Activated CD8-positive, alpha-beta T cell treated with anti-CD3 and anti-CD28 coated beads, Interleukin-2, amount 10 ng/mL, durations not matched to agents 7 days and 5 days (primary cell): ENCODE measurements around the gene ARIH1. TPM values are rescaled to one million over a fixed set of nuclear protein-coding genes. Genes with fewer than 3 reads are reported as not detected.

ENCODE experiments used
- ATAC-seq: fragments of 150-1000 bp; cut with Tn5 transposase; one replicate; pipeline ENCODE4 v1.10.0; 2021; ENCODE audit warnings: moderate library complexity
- CTCF ChIA-PET: fragments of 350-600 bp; sonication (Branson Sonifier 250); formaldehyde crosslinking; loops from one replicate; lab custom pipeline; 2021; ENCODE audit warnings: antibody characterized with exemption; lab: Charles Lee
- POLR2A ChIA-PET: fragments of 350-600 bp; sonication (Branson Sonifier 250); formaldehyde crosslinking; loops from one replicate; lab custom pipeline; 2021; ENCODE audit warnings: antibody characterized with exemption; lab: Charles Lee
- DNase-seq: peaks from one replicate; pipeline ENCODE4 v3.0.0-alpha.2; 2020
- H3K27ac Mint-ChIP-seq: one replicate; pipeline ENCODE4 v1.8.0; 2021; ENCODE audit warnings: mild to moderate bottlenecking, mixed read lengths
- H3K27me3 Mint-ChIP-seq: one replicate; pipeline ENCODE4 v1.8.0; 2021; ENCODE audit warnings: low read depth, mixed read lengths
- H3K36me3 Mint-ChIP-seq: one replicate; pipeline ENCODE4 v1.8.0; 2021; ENCODE audit warnings: low read depth, mixed read lengths
- H3K4me1 Mint-ChIP-seq: one replicate; pipeline ENCODE4 v1.8.0; 2021; ENCODE audit warnings: low read depth, mixed read lengths
- H3K4me3 Mint-ChIP-seq: one replicate; pipeline ENCODE4 v1.8.0; 2021; ENCODE audit warnings: mild to moderate bottlenecking, mixed read lengths
- H3K9me3 Mint-ChIP-seq: one replicate; pipeline ENCODE4 v1.8.0; 2022; ENCODE audit warnings: mixed read lengths; ENCODE audit not compliant: insufficient read depth
- total RNA-seq, 2 experiments: library from RNA; stranded (reverse); gene quantifications; one replicate each; pipeline ENCODE4 v1.2.3, GENCODE V29; 2021

The ARIH1 gene
- total RNA-seq, 2 experiments from 2014 or later: 110 to 119 TPM

DNA sequence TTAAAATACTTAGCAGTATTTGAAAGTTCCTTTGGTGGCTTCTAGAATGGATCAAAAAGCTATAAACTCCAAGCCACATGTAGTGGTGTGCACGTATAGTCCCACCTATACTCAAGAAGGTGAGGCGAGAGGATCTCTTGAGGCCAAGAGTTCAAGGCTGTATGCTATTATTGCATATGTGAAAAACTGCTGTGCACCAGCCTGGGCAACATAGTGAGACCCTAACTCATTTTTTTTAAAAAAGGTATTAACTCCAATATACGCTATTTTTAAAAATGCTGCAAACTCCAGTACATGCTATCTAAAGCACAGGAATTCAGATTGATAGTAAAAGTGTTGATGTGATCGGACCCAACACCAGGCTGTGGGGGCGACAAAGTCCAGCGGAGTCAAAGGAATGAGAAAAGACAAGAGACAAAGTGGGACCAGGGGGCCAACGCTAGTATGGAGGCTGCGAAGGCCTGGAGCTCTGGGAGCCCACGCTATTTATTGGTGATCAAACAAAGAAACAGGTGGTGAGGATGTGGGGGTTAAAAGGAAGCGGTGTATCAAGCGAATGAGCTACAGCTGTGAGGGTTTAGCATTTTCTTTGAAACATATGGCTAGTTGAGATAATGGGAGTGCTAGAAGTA is 66.6 kb downstream of the ARIH1 start:
- ATAC-seq (no peak), DNase-seq (no peak)
- Mint-ChIP-seq H3K27me3 (no peaks in the 10 kb centered on the region), H3K9me3 (peaks cover 16% of the 10 kb centered on the region), H3K4me3 (no peak overlapping the region), H3K27ac (no peak overlapping the region), H3K36me3 (peaks cover 36% of the 10 kb centered on the region), H3K4me1 (peaks cover 6% of the 10 kb centered on the region)
- CTCF ChIA-PET: no interaction called here
- POLR2A ChIA-PET: no interaction called here

GRCh38 chr15:72541674-72542073 is 67.5 kb downstream of the ARIH1 start:
- DNase-seq (no peak), ATAC-seq (no peak)
- Mint-ChIP-seq H3K4me1 (no peaks in the 10 kb centered on the region), H3K27me3 (no peaks in the 10 kb centered on the region), H3K27ac (no peak overlapping the region), H3K36me3 (peaks cover 40% of the 10 kb centered on the region), H3K4me3 (no peak overlapping the region), H3K9me3 (peaks cover 16% of the 10 kb centered on the region)
- POLR2A ChIA-PET: interaction anchor here (0.7 kb wide), 1 partner anchor 560 kb away, joined by 3 read pairs; no protein-coding TSS in a partner anchor
- CTCF ChIA-PET: interaction anchor here (1.0 kb wide), 1 partner anchor 89 kb away, joined by 3 read pairs; no protein-coding TSS in a partner anchor

DNA sequence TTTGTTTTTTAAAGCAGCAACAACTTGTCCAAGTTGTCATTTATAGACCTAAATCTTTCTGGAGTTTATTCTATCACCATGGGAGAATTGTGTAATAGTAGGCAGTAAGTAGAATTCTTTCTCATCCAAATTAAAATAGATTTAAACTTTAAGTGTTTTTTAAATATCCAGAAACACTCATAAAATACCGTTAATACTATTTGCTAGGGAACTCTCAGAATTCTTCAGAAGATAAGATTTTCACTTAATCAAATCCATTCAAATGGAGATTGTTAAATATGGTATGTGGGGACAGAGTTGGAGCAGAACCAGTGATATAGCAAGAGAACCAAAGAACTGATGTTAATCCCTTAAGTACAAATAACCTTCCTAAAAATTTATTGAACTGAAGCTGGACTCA is 71.0 kb downstream of the ARIH1 start:
- ChIA-PET CTCF (interaction anchor here (1.5 kb wide), 1 partner anchor 12 kb away, joined by 3 read pairs; no protein-coding TSS in a partner anchor), POLR2A (no interaction called here)
- DNase-seq: no peak
- H3K4me1 Mint-ChIP-seq: no peaks in the 10 kb centered on the region
- no peak for ATAC-seq
- H3K4me3 Mint-ChIP-seq: no peak overlapping the region
- H3K27me3 Mint-ChIP-seq: no peaks in the 10 kb centered on the region
- peaks cover 30% of the 10 kb centered on the region for H3K36me3 Mint-ChIP-seq
- H3K27ac Mint-ChIP-seq: no peak overlapping the region
- H3K9me3 Mint-ChIP-seq: peaks cover 9% of the 10 kb centered on the region

DNA sequence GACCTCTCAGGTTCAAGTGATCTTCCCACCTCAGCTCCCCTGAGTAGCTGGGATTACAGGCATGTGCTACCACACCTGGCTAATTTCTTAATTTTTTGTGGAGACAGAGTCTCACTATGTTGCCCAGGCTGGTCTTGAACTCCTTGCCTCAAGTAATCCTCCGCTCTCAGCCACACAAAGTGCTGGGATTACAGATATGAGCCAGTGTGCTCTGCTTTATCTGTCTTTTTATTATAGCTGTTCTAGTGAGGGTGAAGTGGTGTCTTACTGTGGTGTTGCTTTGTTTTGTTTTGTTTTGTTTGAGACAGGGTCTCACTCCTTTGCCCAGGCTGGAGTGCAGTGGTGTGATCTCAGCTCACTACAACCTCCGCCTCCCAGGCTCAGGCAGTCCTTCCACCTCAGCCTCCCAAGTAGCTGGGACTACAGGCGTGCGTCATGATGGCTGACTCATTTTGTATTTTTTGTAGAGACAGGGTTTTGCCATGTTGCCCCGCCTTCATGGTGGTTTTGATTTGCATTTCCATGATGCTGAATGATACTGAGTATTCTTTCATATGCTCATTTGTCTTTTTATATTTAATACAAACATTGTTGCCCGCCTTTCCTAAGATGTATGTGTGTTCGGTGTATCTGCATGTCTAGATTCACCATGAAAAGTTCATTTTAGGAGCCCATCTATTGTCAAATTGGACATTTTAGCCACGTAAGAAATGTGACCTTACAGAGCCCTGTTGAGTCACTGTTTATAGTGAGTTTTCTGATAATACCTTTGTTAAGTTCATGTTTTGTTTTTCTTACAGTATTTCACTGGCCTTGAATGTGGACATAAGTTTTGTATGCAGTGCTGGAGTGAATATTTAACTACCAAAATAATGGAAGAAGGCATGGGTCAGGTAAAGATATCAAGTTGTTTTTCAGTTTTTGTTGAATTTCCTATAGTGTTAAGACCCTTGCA is 80.6 kb downstream of the ARIH1 start:
- no peak for DNase-seq
- H3K4me1 Mint-ChIP-seq: no peaks in the 10 kb centered on the region
- H3K4me3 Mint-ChIP-seq: no peak overlapping the region
- POLR2A ChIA-PET: no interaction called here
- no peaks in the 10 kb centered on the region for H3K9me3 Mint-ChIP-seq
- H3K27ac Mint-ChIP-seq: no peak overlapping the region
- CTCF ChIA-PET: no interaction called here
- H3K27me3 Mint-ChIP-seq: no peaks in the 10 kb centered on the region
- H3K36me3 Mint-ChIP-seq: peaks cover 18% of the 10 kb centered on the region
- ATAC-seq: peak; percentile 42

GRCh38 chr15:72559781-72560180 is 85.7 kb downstream of the ARIH1 start:
- ChIA-PET POLR2A (interaction anchor here (0.8 kb wide), 1 partner anchor 86 kb away, joined by 3 read pairs; the partner anchor contains the start of gene ARIH1), CTCF (no interaction called here)
- no peak overlapping the region for H3K27ac Mint-ChIP-seq
- no peak overlapping the region for H3K4me3 Mint-ChIP-seq
- DNase-seq (no peak), ATAC-seq (no peak)
- H3K4me1 Mint-ChIP-seq: no peaks in the 10 kb centered on the region
- H3K27me3 Mint-ChIP-seq: no peaks in the 10 kb centered on the region
- H3K9me3 Mint-ChIP-seq: no peaks in the 10 kb centered on the region
- H3K36me3 Mint-ChIP-seq: peaks cover 37% of the 10 kb centered on the region

DNA sequence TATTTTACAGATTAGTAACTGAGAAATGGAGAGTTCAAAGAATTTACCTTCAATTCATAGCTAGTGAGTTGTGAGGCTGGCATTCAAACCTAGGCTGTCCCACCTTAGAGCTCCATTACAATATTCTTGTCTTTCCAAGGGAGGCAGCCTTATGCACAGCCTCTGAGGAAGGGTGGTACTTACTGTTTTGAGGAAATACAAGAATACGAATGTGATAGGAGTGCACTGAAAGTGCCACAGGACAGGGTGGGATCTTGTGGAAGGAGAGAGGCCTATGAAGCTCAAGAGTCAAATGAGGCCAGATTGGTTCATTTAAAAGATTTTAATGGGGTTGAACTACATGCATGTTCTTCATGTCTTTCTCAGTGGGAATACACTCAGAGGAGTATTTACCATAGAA is 86.3 kb downstream of the ARIH1 start:
- ATAC-seq (no peak), DNase-seq (no peak)
- H3K4me1 Mint-ChIP-seq: no peaks in the 10 kb centered on the region
- no peaks in the 10 kb centered on the region for H3K27me3 Mint-ChIP-seq
- H3K9me3 Mint-ChIP-seq: no peaks in the 10 kb centered on the region
- no peak overlapping the region for H3K27ac Mint-ChIP-seq
- ChIA-PET POLR2A (interaction anchor here (0.8 kb wide), 2 partner anchors 87 to 215 kb away, joined by 3 read pairs; partner anchors contain the start of gene ARIH1), CTCF (no interaction called here)
- H3K4me3 Mint-ChIP-seq: no peak overlapping the region
- H3K36me3 Mint-ChIP-seq: peaks cover 35% of the 10 kb centered on the region

GRCh38 chr15:72562386-72562785 is 88.3 kb downstream of the ARIH1 start:
- Mint-ChIP-seq H3K4me1 (no peaks in the 10 kb centered on the region), H3K36me3 (peaks cover 26% of the 10 kb centered on the region), H3K27me3 (no peaks in the 10 kb centered on the region), H3K9me3 (no peaks in the 10 kb centered on the region), H3K4me3 (no peak overlapping the region), H3K27ac (no peak overlapping the region)
- no peak for DNase-seq
- CTCF ChIA-PET: interaction anchor here (1.1 kb wide), 1 partner anchor 38 kb away, joined by 4 read pairs; no protein-coding TSS in a partner anchor
- no peak for ATAC-seq
- POLR2A ChIA-PET: no interaction called here

GRCh38 chr15:72562878-72563277 is 88.7 kb downstream of the ARIH1 start:
- no peak for DNase-seq
- Mint-ChIP-seq H3K27me3 (no peaks in the 10 kb centered on the region), H3K27ac (no peak overlapping the region), H3K9me3 (no peaks in the 10 kb centered on the region), H3K36me3 (peaks cover 29% of the 10 kb centered on the region), H3K4me1 (no peaks in the 10 kb centered on the region), H3K4me3 (no peak overlapping the region)
- ATAC-seq: no peak
- ChIA-PET CTCF (interaction anchor here (1.1 kb wide), 1 partner anchor 37 kb away, joined by 4 read pairs; no protein-coding TSS in a partner anchor), POLR2A (no interaction called here)

- H3K4me3 Mint-ChIP-seq: no peak overlapping the region
- H3K36me3 Mint-ChIP-seq: peaks cover 23% of the 10 kb centered on the region
- DNase-seq: no peak
- H3K9me3 Mint-ChIP-seq: no peaks in the 10 kb centered on the region
- H3K27ac Mint-ChIP-seq: peak overlapping the region; percentile 6
- no peak for ATAC-seq
- H3K4me1 Mint-ChIP-seq: no peaks in the 10 kb centered on the region
- CTCF ChIA-PET: interaction anchor here (1.2 to 1.6 kb wide), 2 partner anchors 36 to 251 kb away, joined by 4 to 5 read pairs; no protein-coding TSS in a partner anchor
- POLR2A ChIA-PET: no interaction called here
- no peaks in the 10 kb centered on the region for H3K27me3 Mint-ChIP-seq
These were observed 90.0 kb downstream of the ARIH1 start for GRCh38 chr15:72564091-72564490.

DNA sequence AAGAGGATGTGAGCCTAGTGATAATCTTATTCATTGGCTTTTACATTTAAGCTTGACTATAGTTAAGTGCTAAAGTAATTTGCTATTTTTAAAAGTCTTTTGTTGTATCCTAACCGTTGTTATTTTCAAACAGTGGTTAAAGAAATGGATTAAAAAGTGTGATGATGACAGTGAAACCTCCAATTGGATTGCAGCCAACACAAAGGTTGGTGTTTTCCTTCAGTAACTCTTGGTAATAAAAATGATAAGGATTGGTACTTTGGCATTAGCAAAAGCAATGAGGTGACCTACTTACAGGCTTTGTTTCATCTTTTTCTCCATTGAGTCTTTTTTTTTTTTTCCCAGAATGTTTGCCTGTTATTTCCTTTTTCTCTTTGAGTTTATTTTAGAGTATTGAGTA is 92.8 kb downstream of the ARIH1 start:
- Mint-ChIP-seq H3K4me3 (no peak overlapping the region), H3K36me3 (peaks cover 35% of the 10 kb centered on the region), H3K4me1 (no peaks in the 10 kb centered on the region), H3K9me3 (no peaks in the 10 kb centered on the region), H3K27me3 (no peaks in the 10 kb centered on the region), H3K27ac (no peak overlapping the region)
- POLR2A ChIA-PET: no interaction called here
- CTCF ChIA-PET: interaction anchor here (0.5 to 2.3 kb wide), 4 partner anchors 23 to 105 kb away, joined by 3 to 9 read pairs (median 3); no protein-coding TSS in a partner anchor
- no peak for ATAC-seq
- no peak for DNase-seq

GRCh38 chr15:72570059-72570458 is 95.9 kb downstream of the ARIH1 start:
- H3K4me3 Mint-ChIP-seq: no peak overlapping the region
- no peak overlapping the region for H3K27ac Mint-ChIP-seq
- no peaks in the 10 kb centered on the region for H3K27me3 Mint-ChIP-seq
- no peaks in the 10 kb centered on the region for H3K4me1 Mint-ChIP-seq
- H3K36me3 Mint-ChIP-seq: peaks cover 27% of the 10 kb centered on the region
- H3K9me3 Mint-ChIP-seq: no peaks in the 10 kb centered on the region
- ChIA-PET POLR2A (no interaction called here), CTCF (no interaction called here)
- no peak for DNase-seq
- no peak for ATAC-seq
